T47D (cell line): ENCODE results near the gene ACKR2.

Source experiments
- DNase-seq, 2 experiments: peaks; one replicate each; pipeline versions ENCODE4 v3.0.0 to v3.0.0-alpha.2; 2011 to 2012; ENCODE audit warnings: low read depth in 1 of 2, low spot score in 1 of 2
- JUND ChIP-seq: IDR thresholded peaks from 2 replicates; pipeline ENCODE4 v1.6.1; 2012; ENCODE audit warnings: low read depth
- in situ Hi-C: cut with HindIII; loops from 2 replicates; pipeline ENCODE4 v1.10.0; 2016; ENCODE audit warnings: low sequenced_read_pairs, low pct_unique_long_range_greater_than_20kb

The ACKR2 gene, protein sequence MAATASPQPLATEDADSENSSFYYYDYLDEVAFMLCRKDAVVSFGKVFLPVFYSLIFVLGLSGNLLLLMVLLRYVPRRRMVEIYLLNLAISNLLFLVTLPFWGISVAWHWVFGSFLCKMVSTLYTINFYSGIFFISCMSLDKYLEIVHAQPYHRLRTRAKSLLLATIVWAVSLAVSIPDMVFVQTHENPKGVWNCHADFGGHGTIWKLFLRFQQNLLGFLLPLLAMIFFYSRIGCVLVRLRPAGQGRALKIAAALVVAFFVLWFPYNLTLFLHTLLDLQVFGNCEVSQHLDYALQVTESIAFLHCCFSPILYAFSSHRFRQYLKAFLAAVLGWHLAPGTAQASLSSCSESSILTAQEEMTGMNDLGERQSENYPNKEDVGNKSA

DNA sequence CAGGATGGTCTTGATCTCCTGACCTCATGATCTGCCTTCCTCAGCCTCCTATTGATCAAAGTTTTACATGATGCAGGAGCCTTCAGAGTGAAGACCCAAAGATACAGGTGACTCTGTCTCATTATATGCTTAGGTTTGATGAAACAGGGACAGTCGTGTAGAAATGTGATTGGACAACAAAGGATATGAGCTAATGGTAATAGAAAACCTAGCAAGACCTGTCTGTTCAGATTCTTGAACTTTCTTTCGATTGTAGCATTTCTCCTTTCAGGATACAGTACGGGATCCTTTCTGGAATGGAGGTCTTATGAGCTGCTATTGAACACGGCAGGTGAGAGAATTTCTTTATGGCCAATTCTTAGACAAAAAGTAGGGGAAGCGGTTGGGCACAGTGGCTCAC is at the start of gene ACKR2:
ACKR2 (plus strand) TSS at position 244 of the 400 bp plus-strand sequence. CDS start 55,058 bp downstream, outside the sequence.
- DNase-seq = peak in 1 of 2 experiments; percentile 88
- in situ Hi-C loops = no loop called here
- TF ChIP-seq JUND = no peak

DNA sequence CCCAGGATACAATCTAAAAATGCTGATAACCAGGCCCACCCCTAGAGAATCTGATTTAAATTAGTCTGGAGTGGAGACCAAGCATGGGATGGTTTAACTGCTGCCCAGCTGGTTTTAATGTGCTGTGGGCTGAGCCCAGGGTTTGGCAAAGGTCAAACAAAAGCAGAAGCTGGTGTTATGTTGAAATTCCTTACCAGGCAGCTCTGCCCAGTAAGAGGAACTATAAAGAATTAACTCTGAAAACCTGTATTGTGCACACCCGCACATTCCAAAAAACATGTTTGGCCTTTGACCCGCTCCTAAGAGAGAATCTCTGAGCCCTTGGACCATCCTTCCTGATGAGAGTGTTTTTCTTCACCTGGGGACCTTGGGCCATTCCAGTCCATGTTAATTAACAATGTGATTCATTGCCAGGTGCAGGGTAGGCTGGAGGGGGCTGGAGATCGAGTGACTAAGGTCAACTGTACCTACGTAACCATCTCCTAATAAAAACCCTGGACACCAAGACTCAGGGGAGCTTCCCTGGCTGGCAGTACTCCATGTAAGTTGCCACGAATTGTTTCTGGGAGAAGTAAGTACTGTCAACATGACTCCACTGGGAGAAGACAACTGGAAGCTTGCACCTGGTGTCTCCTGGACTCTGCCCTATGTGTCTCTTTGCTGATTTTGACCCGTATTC is 47.1 kb upstream of the ACKR2 start:
- TF ChIP-seq JUND = no peak
- in situ Hi-C loops = no loop called here
- no peak for DNase-seq

DNA sequence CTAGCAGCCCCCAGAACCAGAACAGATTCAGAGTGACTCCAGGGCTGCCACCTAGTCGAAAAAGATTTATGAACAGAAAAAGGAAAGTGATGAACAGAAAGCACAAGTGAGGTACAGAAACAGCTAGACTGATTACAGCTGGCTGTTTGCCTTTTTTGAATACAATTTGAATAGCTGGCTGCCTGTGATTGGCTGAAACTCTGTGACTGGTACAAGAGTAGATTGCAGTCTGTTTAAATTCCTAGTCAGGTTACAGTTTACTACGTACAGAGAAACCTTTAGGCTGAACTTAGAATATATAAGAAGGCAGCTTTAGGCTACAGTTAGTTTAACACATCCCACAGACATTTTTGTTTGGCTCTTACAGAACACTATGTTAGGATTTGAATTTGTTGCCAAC is 46.2 kb upstream of the ACKR2 start:
- DNase-seq = peak in 1 of 2 experiments; percentile 60
- TF ChIP-seq JUND = no peak
- in situ Hi-C loops = no loop called here

DNA sequence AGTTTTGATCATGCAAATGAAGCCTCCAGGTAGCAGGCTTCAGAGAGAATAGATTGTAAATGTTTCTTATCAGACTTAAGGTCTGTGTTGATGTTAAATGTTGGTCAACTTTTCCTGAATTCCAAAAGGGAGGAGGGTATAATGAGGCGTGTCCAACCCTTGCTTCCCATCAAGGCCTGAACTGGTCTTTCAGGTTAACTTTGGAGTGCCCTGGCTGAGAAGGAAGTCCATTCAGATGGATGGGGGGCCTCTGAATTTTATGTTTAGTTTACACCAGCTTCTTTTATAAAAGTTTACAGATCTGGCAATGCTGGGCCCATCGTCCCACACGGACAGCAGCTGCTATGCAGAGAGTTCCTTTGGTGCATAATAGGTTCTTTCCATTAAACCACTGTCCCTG is 45.1 kb upstream of the ACKR2 start:
- TF ChIP-seq JUND = no peak
- DNase-seq = no peak
- in situ Hi-C loops = no loop called here

GRCh38 chr3:42764561-42765295 is 44.5 kb upstream of the ACKR2 start:
- no peak for DNase-seq
- no peak for TF ChIP-seq JUND
- in situ Hi-C loops = no loop called here

DNA sequence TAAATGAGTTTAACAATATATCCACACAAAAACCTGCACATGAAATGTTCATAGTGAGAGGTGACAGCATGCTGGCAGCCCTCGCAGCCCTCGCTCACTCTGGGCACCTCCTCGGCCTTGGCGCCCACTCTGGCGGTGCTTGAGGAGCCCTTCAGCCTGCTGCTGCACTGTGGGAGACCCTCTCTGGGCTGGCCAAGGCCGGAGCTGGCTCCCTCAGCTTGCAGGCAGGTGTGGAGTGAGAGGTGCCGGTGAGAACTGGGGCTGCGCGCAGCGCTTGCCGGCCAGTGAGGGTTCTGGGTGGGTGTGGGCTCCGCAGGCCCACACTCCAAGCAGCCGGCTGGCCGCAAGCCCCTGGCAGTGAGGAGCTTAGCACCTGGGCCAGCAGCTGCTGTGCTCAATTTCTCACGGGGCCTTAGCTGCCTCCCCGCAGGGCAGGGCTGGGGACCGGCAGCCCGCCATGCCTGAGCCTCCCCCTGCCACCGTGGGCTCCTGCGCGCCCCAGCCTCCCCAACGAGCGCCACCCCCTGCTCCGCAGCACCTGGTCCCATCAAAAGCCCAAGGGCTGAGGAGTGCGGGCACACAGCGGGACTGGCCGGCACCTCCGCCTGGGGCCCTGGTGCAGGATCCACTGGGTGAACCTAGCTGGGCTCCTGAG is 39.6 kb upstream of the ACKR2 start:
- DNase-seq = no peak
- in situ Hi-C loops = no loop called here
- TF ChIP-seq JUND = no peak

- in situ Hi-C loops = no loop called here
- no peak for DNase-seq
- no peak for TF ChIP-seq JUND
Measured at GRCh38 chr3:42771271-42771670, 38.0 kb upstream of the ACKR2 start.

- DNase-seq = peak; percentile 86 to 90
- no peak for TF ChIP-seq JUND
- in situ Hi-C loops = no loop called here
Measured at GRCh38 chr3:42772670-42773408, 36.4 kb upstream of the ACKR2 start, which contains the start of gene CCDC13. Gene CCDC13 (minus strand): TSS chr3:42773253. CDS start chr3:42758345, 14,908 bp downstream.

- in situ Hi-C loops = no loop called here
- DNase-seq = no peak
Measured at GRCh38 chr3:42773409-42773751, 35.9 kb upstream of the ACKR2 start.

DNA sequence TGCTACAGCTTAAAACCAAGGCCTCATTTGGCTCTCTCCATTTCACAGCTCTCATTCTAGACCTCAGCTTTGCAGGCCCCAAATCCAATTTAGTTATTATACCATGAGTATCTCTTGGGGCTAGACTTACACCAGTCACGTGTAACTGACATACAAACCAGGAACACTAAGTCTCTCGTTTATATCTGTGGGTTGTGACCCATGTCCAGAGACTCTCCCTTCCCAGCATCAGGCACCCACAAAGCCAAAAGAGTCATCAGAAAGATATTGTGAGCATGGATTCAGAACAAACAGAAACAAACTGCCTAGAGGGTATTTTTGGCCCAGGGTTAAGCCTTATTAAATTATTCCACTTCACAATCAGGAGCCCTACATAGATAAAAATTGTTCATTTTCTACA is 30.6 kb upstream of the ACKR2 start:
- DNase-seq = no peak
- TF ChIP-seq JUND = no peak
- in situ Hi-C loops = no loop called here

More at GRCh38 chr3:42773409-42773751, 35.9 kb upstream of the ACKR2 start:
- no peak for TF ChIP-seq JUND

DNA sequence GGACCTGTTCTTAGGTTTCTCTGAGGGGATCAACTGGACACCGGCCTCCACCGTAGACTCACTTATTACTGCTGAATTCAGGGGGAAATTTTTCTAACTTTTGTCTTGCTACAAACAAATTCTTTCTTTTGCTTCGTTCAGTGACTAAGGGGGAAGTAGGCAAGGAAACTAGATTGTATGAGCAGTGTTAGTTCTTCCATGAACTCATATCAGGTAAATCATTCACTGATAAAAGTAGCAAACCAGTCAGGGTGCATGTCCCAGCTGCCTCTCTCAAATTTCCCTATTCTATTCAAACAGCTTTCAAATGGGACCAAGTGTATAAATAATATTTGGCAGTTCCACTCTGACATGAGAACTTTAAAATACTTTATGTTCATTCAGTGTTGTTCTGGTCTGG is 28.8 kb upstream of the ACKR2 start:
- in situ Hi-C loops = no loop called here
- no peak for TF ChIP-seq JUND
- no peak for DNase-seq
